GM19035 (cell line): ENCODE measurements around the gene LIN37.
A peak's percentile ranks its signal among the peaks of the same experiment; 100 is the strongest.

Experiments
- ATAC-seq: cut with Tn5 transposase; IDR thresholded peaks from one replicate; pipeline ENCODE4 v1.9.1; 2021; ENCODE audit not compliant: unreplicated experiment

The LIN37 gene

DNA sequence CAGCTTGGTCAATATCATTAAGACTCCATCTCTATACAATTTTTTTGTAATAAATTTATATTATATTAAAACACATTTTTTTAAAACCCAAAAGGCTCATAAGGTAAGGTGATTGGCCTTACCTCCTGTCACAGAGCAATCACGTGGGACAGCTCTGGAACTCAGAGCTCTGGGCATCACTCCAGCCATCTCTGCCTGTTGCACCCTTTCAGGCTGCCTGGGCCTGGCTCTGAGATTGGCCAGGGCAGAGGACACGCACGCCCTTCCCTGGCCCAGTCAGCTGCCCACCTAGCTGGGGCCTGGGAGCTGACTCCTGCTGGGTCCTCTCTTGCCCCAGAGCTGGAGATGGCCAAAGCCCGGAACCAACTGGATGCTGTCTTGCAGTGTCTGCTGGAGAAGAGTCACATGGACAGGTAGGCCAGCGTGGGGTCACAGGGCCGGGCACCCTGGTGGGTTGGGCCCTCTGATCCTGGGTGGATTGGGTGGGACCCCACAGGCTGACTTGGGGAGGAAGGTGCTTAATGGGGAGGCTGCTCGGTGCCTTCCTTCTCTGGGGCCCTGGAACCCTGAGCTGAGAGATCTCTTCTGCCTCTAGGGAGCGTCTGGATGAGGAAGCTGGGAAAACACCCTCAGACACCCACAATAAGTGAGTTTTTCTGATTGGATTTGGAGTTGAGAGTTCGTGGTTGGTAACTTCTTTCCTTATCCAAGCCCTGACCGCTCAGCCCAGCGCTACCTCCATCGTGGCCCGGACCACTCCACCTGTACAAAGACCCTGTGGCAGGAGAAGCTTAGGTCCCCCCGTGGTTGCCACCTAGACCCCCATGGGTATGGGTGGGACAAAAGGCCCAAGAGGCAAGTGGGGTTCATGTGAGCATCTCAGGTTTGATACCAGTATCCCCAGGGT is 3.7 kb downstream of the LIN37 start:
- no peak for ATAC-seq

DNA sequence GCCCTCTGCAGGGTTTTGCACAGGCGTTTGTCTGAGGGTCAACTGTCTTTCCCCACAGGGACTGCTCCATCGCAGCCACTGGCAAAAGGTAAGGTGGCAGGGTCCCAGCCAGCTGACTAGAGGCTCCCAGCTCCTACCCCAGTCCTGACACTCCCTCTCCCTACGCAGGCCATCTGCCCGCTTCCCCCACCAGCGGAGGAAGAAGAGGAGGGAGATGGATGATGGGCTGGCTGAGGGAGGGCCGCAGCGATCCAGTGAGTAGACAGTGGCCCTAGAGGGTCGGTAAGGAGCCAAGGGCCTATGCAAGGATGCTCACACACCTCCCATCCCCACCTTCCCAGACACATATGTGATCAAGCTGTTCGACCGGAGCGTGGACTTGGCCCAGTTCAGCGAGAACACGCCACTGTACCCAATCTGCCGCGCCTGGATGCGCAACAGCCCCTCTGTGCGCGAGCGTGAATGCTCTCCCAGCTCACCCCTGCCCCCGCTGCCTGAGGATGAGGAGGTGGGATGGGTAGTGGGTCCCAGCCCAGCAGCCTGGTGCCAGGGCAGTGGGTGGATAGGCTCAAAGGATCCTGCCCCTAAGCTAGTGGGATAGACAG is 4.5 kb downstream of the LIN37 start:
- ATAC-seq: no peak

DNA sequence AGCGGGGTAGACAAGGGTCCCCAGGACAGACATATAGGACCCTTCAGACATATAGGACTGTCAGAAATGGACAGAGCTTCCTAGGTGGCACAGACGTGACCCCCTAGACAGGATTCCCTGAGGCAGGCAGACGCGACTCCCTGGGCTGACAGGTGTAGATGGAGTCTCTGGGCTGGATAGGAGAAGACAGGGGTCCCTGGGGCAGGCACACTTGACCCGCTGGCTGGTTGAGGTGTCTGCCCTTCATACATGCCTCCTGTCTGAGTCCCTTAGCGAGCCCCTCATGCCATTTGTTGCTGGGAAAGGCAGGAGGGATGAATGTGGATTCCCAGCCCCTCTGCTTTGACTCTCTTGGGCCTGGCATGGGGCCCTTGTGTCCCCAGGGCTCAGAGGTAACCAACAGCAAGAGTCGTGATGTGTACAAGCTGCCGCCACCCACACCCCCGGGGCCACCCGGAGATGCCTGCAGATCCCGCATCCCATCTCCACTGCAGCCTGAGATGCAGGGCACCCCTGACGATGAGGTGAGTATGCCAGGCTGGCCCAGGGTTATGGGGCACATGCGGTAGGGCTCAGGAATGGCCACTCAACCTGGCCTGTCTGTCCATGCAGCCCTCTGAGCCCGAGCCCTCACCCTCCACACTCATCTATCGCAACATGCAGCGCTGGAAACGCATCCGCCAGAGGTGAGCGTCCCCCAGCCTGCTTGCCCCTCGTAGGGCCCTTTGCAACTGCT is 5.4 kb downstream of the LIN37 start:
- ATAC-seq: no peak

DNA sequence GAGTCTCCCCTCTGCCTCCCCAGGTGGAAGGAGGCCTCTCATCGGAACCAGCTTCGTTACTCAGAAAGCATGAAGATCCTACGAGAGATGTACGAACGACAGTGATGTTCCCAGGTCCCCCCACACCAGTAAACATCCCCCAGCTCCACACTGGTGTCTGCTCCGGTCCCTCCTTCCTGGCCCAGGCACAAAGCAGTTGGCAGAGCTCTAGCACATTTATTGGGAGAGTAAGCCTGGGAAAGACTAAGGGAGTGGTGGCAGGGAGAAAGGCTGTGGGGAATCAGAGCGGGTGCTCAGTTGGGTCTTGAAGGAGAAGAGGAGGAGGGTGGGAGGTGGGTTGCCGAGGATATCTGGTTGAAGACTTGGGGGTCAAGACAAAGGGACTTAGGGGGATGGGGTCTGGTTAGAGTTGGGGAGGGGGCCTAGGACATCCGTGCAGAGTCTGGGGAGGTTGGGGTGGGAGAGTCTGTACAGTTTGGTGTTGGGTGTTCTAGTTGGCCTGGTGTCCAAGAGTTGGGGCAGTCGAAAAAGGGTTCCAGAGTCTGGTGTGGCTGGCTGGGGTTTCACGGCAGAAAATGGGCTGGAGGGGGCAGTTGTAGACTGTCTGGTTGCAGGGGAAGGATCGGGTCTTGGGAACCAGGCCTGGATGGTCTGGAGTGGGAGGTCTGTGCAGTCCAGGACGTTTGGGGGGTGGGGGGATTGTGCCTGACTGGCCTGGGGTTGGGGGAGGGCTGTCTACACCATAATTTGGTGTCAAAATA is 6.2 kb downstream of the LIN37 start:
- ATAC-seq: no peak

DNA sequence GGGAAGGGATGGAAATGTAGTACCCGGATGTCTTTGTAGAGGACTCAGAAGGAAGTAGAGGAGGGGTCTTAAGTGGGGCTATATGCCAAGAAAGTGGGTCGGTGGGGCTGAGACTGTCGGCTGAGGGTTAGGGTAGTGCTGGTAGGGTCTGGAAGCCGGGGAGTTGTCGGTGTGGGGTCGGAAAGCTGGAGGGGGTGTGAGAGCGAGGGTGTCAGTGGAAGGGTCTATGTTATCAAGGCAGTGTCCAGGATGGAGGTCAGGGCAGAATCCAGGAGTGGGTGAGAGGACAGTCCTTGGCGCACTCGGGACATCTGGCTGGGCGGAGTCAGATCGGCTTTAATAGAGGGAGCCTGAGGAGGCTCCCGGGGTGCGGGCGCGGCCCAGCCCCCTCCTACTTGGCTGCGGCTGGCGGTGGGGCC is 6.8 kb downstream of the LIN37 start:
- no peak for ATAC-seq

- no peak for ATAC-seq
Observed at GRCh38 chr19:35755550-35756376, 7.4 kb downstream of the LIN37 start.

GRCh38 chr19:35756377-35757230 is 8.2 kb downstream of the LIN37 start, which contains the start of gene HSPB6:
Gene HSPB6 (minus strand): TSS chr19:35757029. CDS start chr19:35757008, 21 bp downstream.
- no peak for ATAC-seq

DNA sequence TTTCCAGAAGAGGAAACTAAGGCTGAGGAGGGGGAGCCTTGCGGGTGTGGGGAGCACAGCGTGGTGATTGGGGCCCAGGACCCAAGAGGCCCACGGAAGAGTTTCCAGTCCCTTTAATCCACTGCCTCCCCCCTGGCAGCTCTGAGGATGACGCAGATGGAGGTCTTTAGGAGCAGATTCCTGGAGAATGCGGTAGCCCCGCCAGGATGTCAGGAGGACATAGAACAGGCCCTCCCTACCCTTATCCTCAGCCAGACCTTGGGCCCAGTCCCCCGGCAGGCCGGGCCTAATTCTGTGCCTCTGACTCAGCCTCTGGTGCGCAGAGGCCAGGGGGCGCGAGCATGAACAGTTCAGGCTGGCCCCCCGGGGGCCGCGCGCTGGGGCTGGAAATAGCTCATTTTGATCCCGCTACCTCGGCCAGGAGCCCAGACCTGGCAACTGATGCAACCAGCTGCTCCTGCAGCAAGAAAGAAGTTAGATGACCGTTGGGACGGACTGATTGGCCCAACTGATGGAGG is 8.9 kb downstream of the LIN37 start:
- no peak for ATAC-seq

- ATAC-seq: peak; percentile 96
Observed at GRCh38 chr19:35757749-35758608, 9.6 kb downstream of the LIN37 start, which contains the start of gene PROSER3. Gene PROSER3 (plus strand): TSS chr19:35758176. CDS start chr19:35758216, 40 bp downstream.

GRCh38 chr19:35759697-35760096 is 11.3 kb downstream of the LIN37 start:
- ATAC-seq: no peak

- no peak for ATAC-seq
Observed at GRCh38 chr19:35760711-35761349, 12.5 kb downstream of the LIN37 start.

DNA sequence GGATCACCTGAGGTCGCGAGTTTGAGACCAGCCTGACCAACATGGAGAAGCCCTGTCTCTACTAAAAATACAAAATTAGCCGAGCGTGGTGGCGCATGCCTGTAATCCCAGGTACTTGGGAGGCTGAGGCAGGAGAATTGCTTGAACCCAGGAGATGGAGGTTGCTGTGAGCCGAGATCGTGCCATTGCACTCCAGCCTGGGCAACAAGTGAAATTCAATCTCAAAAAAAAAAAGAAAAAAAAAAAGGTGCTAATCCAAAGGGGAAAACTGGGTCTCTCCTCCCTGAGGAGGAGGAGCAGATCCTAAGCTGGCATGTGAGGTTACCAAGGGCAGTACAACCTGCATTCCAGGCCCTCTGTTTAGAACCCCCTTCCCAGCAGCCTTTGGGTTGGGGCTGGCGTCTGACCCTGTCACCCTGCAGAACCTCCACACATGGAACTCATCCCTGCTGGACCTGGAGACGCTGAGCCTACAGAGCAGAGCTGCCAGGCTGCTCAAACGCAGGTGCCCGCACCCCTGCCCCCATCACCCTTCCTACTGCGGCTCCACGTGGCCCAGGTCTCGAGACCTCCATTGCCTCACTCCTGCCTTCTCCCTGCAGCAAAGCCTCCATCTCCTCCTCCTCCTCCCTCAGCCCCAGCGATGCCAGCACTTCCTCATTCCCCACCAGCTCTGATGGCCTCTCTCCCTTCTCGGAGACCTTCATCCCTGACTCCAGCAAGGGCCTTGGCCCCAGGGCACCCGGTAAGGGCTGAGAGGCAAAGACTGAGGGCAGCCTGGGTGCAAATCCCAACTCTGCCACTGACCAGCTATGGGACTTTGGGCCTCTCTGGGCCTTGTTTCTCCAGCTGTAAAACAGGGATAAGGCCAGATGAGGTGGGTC is 16.3 kb downstream of the LIN37 start:
- no peak for ATAC-seq

- no peak for ATAC-seq
Observed at GRCh38 chr19:35766571-35767104, 18.3 kb downstream of the LIN37 start.

GRCh38 chr19:35767288-35768081 is 19.1 kb downstream of the LIN37 start:
- ATAC-seq: no peak

- no peak for ATAC-seq
Observed at GRCh38 chr19:35768082-35768421, 19.7 kb downstream of the LIN37 start.
